Neural progenitor cell (in vitro differentiated cells): ENCODE data around the gene LRGUK. TPM values are rescaled to one million over a fixed set of nuclear protein-coding genes. Genes with fewer than 3 reads are reported as not detected.
A peak's percentile ranks its signal among the peaks of the same experiment; 100 is the strongest.

ENCODE experiments used
- DNase-seq: peaks from one replicate; pipeline ENCODE4 v3.0.0-alpha.2; 2016; ENCODE audit warnings: low spot score
- H2AFZ ChIP-seq: fragments of 200-600 bp; sonication (generic); replicated peaks from 2 replicates; pipeline ENCODE4 v1.6.1; 2016; ENCODE audit warnings: antibody characterized with exemption
- H3F3A ChIP-seq: fragments of 200-600 bp; sonication (generic); 2 replicates; pipeline ENCODE4 v1.6.1; 2016; ENCODE audit warnings: antibody characterized with exemption, low read depth
- H3K27ac ChIP-seq: fragments of 200-600 bp; sonication (generic); 2 replicates; pipeline ENCODE4 v1.5.1; 2016; ENCODE audit warnings: mild to moderate bottlenecking
- H3K27me3 ChIP-seq: fragments of 200-600 bp; sonication (generic); 2 replicates; pipeline ENCODE4 v1.6.1; 2016; ENCODE audit warnings: mild to moderate bottlenecking, moderate library complexity
- H3K36me3 ChIP-seq: fragments of 200-600 bp; sonication (generic); 2 replicates; pipeline ENCODE4 v1.5.1; 2016
- H3K4me1 ChIP-seq: fragments of 200-600 bp; sonication (generic); 2 replicates; pipeline ENCODE4 v1.6.1; 2016; ENCODE audit warnings: mixed run types
- H3K4me2 ChIP-seq: fragments of 200-600 bp; sonication (generic); 2 replicates; pipeline ENCODE4 v1.6.1; 2016
- H3K4me3 ChIP-seq: fragments of 200-600 bp; sonication (generic); 2 replicates; pipeline ENCODE4 v1.5.1; 2016
- H3K79me2 ChIP-seq: fragments of 200-600 bp; sonication (generic); 2 replicates; pipeline ENCODE4 v1.6.1; 2016; ENCODE audit warnings: low read depth
- H3K9ac ChIP-seq: fragments of 200-600 bp; sonication (generic); 2 replicates; pipeline ENCODE4 v1.6.1; 2016
- H3K9me3 ChIP-seq: fragments of 200-600 bp; sonication (generic); 2 replicates; pipeline ENCODE4 v1.5.1; 2016; ENCODE audit warnings: low read depth
- H4K20me1 ChIP-seq: fragments of 200-600 bp; sonication (generic); 2 replicates; pipeline ENCODE4 v1.6.1; 2016; ENCODE audit warnings: low read depth
- H3K27ac Mint-ChIP-seq: 3 replicates; pipeline ENCODE4 v1.8.0; 2021; ENCODE audit warnings: mixed read lengths
- H3K27me3 Mint-ChIP-seq: 2 replicates; pipeline ENCODE4 v1.8.0; 2022; ENCODE audit warnings: low read depth, mild to moderate bottlenecking, inconsistent platforms, moderate library complexity, mixed read lengths; ENCODE audit not compliant: insufficient read depth
- H3K36me3 Mint-ChIP-seq: 3 replicates; pipeline ENCODE4 v1.8.0; 2021; ENCODE audit warnings: mixed read lengths
- H3K4me1 Mint-ChIP-seq: 3 replicates; pipeline ENCODE4 v1.8.0; 2021; ENCODE audit warnings: mixed read lengths
- H3K4me3 Mint-ChIP-seq: 3 replicates; pipeline ENCODE4 v1.8.0; 2021; ENCODE audit warnings: mild to moderate bottlenecking, moderate library complexity, mixed read lengths
- H3K9me3 Mint-ChIP-seq: 3 replicates; pipeline ENCODE4 v1.8.0; 2020; ENCODE audit warnings: mixed read lengths
- EZH2 ChIP-seq: fragments of 200-600 bp; sonication (generic); IDR thresholded peaks from 2 replicates; pipeline ENCODE4 v1.6.1; 2017; ENCODE audit warnings: antibody characterized with exemption, mild to moderate bottlenecking, moderate library complexity
- EZH2phosphoT487 ChIP-seq: fragments of 200-600 bp; sonication (generic); IDR thresholded peaks from 2 replicates; pipeline ENCODE4 v1.6.1; 2017; ENCODE audit warnings: antibody characterized with exemption
- total RNA-seq: library from RNA; depleted of rRNA; stranded (reverse); fragments of >200 nt; gene quantifications from 2 replicates; pipeline ENCODE4 v1.2.3, GENCODE V29; 2015; ENCODE audit warnings: low replicate concordance
- TF ChIP-seq, protein P1 (sequence below): fragments of 200-600 bp; sonication (generic); IDR thresholded peaks from 2 replicates; pipeline ENCODE4 v1.5.1; 2017; ENCODE audit warnings: antibody characterized with exemption, mild to moderate bottlenecking

Gene LRGUK
- total RNA-seq, 1 donor from 2014 or later, result 1.1 TPM

DNA sequence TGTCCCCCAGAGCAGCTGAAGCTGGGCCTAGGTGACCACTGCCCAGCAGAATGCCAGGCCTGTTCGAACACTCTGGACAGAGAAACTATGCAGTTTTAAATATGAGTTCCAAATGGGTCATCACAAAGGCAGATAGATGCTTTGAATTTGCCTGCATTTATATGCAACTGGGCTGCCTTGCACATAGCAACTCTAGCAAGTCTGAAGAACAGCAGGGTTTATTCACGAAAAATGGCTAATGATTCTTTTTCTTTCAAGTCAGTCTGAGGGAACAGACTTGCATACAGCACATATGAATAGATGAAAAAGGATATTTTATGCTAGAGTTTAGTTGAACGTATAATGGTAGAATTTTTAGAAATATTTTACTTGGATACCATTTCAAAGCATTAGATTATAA, 121.1 kb downstream of the LRGUK start:
- H3K27me3 Mint-ChIP-seq, result no peaks in the 10 kb centered on the region

DNA sequence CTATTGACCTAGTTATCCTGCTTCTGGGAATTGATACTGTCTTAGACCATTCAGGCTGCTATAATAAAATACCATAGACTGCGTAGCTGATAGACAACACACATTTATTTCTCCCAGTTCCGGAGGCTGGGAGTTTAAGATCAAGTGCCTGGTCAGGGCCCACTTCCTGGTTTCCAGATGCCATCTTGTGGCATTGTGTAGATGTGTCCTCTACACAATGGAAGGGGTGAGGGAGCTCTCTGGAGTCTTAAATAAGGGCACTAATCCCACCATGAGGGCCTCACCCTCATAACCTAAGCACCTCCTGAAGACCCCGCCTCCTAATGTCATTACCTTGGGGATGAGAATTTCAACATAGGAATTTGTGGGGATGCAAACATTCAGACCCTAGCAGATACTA, 127.2 kb downstream of the LRGUK start:
- Histone ChIP-seq H2AFZ (no peak overlapping the region), H3K9me3 (no peaks in the 10 kb centered on the region), H3K79me2 (no peaks in the 10 kb centered on the region), H3F3A (no peaks in the 10 kb centered on the region), H3K27me3 (no peaks in the 10 kb centered on the region), H3K27ac (no peak overlapping the region), H3K9ac (no peak overlapping the region), H3K36me3 (no peaks in the 10 kb centered on the region), H3K4me2 (no peak overlapping the region), H4K20me1 (no peaks in the 10 kb centered on the region), H3K4me1 (no peaks in the 10 kb centered on the region), H3K4me3 (no peak overlapping the region)
- no peaks in the 10 kb centered on the region for H3K4me1 Mint-ChIP-seq
- TF ChIP-seq, protein P1, sequence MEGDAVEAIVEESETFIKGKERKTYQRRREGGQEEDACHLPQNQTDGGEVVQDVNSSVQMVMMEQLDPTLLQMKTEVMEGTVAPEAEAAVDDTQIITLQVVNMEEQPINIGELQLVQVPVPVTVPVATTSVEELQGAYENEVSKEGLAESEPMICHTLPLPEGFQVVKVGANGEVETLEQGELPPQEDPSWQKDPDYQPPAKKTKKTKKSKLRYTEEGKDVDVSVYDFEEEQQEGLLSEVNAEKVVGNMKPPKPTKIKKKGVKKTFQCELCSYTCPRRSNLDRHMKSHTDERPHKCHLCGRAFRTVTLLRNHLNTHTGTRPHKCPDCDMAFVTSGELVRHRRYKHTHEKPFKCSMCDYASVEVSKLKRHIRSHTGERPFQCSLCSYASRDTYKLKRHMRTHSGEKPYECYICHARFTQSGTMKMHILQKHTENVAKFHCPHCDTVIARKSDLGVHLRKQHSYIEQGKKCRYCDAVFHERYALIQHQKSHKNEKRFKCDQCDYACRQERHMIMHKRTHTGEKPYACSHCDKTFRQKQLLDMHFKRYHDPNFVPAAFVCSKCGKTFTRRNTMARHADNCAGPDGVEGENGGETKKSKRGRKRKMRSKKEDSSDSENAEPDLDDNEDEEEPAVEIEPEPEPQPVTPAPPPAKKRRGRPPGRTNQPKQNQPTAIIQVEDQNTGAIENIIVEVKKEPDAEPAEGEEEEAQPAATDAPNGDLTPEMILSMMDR, result peak; percentile 13
- TF ChIP-seq EZH2, result no peak
- peak; percentile 25 for DNase-seq
- no peaks in the 10 kb centered on the region for H3K27me3 Mint-ChIP-seq
- no peaks in the 10 kb centered on the region for H3K9me3 Mint-ChIP-seq
- no peaks in the 10 kb centered on the region for H3K36me3 Mint-ChIP-seq
- H3K27ac Mint-ChIP-seq, result no peak overlapping the region
- H3K4me3 Mint-ChIP-seq, result no peak overlapping the region

More for the DNA sequence above, 121.1 kb downstream of the LRGUK start:
- Histone ChIP-seq H3K9ac (no peak overlapping the region), H3K4me3 (no peak overlapping the region), H3F3A (no peaks in the 10 kb centered on the region), H3K4me2 (no peak overlapping the region), H3K27me3 (no peaks in the 10 kb centered on the region), H2AFZ (no peak overlapping the region), H3K4me1 (no peaks in the 10 kb centered on the region), H3K27ac (no peak overlapping the region), H3K36me3 (no peaks in the 10 kb centered on the region), H4K20me1 (no peaks in the 10 kb centered on the region), H3K9me3 (no peaks in the 10 kb centered on the region), H3K79me2 (no peaks in the 10 kb centered on the region)
- H3K4me1 Mint-ChIP-seq, result no peaks in the 10 kb centered on the region
- peaks cover 5% of the 10 kb centered on the region for H3K9me3 Mint-ChIP-seq
- H3K27ac Mint-ChIP-seq, result no peak overlapping the region
- no peak for DNase-seq
- TF ChIP-seq, protein P1, result no peak
- TF ChIP-seq EZH2, result no peak
- no peak for TF ChIP-seq EZH2phosphoT487
- no peaks in the 10 kb centered on the region for H3K36me3 Mint-ChIP-seq
- H3K4me3 Mint-ChIP-seq, result no peak overlapping the region

DNA sequence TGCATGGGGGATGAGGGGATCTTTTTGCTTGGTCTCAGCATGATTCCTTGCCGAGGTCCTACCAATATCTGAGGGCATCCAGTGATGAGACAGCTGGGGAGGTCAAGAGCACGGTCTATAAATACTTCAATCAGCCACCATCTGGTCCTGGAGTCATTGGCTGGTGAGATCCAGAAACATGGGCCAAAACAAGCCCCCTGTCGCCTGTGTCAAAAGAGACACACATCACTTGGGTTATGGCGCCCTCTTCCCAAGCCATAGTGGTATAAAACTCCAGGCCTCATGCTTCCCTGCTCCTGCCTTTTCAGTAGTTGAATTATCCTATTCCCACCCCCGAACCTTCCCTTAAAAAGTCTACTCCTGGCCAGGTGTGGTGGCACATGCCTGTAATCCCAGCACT, 128.7 kb downstream of the LRGUK start:
- H3K36me3 Mint-ChIP-seq, result no peaks in the 10 kb centered on the region

More for the DNA sequence above, 128.7 kb downstream of the LRGUK start:
- no peak for TF ChIP-seq EZH2
- TF ChIP-seq, protein P1, result peak; percentile 32
- H2AFZ ChIP-seq, result no peak overlapping the region
- Mint-ChIP-seq H3K9me3 (no peaks in the 10 kb centered on the region), H3K4me3 (no peak overlapping the region), H3K4me1 (no peaks in the 10 kb centered on the region), H3K27me3 (no peaks in the 10 kb centered on the region), H3K27ac (peak overlapping the region; percentile 38)
- peak; percentile 43 for DNase-seq
- H3K4me1 ChIP-seq, result no peaks in the 10 kb centered on the region
- no peak overlapping the region for H3K27ac ChIP-seq
- H3K36me3 ChIP-seq, result no peaks in the 10 kb centered on the region
- no peaks in the 10 kb centered on the region for H3K79me2 ChIP-seq
- H3K9me3 ChIP-seq, result no peaks in the 10 kb centered on the region
- H3K4me2 ChIP-seq, result no peak overlapping the region
- no peaks in the 10 kb centered on the region for H3F3A ChIP-seq
- no peaks in the 10 kb centered on the region for H3K27me3 ChIP-seq
- H4K20me1 ChIP-seq, result no peaks in the 10 kb centered on the region
- no peak overlapping the region for H3K9ac ChIP-seq
- no peak overlapping the region for H3K4me3 ChIP-seq
